H9 (cell line): ENCODE results near the gene USF3. TPM values are rescaled to one million over a fixed set of nuclear protein-coding genes. Genes with fewer than 3 reads are reported as not detected.

Experiments used
- DNase-seq: peaks from one replicate; pipeline ENCODE4 v3.0.0-alpha.2; 2017
- H2AFZ ChIP-seq: one replicate; pipeline ENCODE4 v1.6.1; 2013; ENCODE audit warnings: mild to moderate bottlenecking, low read length, control low read depth, moderate library complexity
- H2AK5ac ChIP-seq: 2 replicates; pipeline ENCODE4 v1.6.1; 2013; ENCODE audit warnings: low read length, control low read depth, mixed read lengths; ENCODE audit not compliant: insufficient read length
- H2BK120ac ChIP-seq: one replicate; pipeline ENCODE4 v1.6.1; 2013; ENCODE audit warnings: low read depth, mild to moderate bottlenecking, low read length, control low read depth, inconsistent platforms; ENCODE audit not compliant: poor library complexity, severe bottlenecking
- H2BK12ac ChIP-seq: 2 replicates; pipeline ENCODE4 v1.6.1; 2013; ENCODE audit warnings: low read length, control low read depth, mixed read lengths, low read depth; ENCODE audit not compliant: insufficient read length
- H2BK15ac ChIP-seq: 2 replicates; pipeline ENCODE4 v1.6.1; 2013; ENCODE audit warnings: low read depth, low read length, control low read depth
- H2BK20ac ChIP-seq: one replicate; pipeline ENCODE4 v1.6.1; 2013; ENCODE audit warnings: low read depth, mild to moderate bottlenecking, low read length, control low read depth, inconsistent platforms; ENCODE audit not compliant: poor library complexity, severe bottlenecking
- H2BK5ac ChIP-seq: 2 replicates; pipeline ENCODE4 v1.6.1; 2013; ENCODE audit warnings: low read length, control low read depth, mixed read lengths; ENCODE audit not compliant: insufficient read length
- H3K14ac ChIP-seq: 2 replicates; pipeline ENCODE4 v1.6.1; 2013; ENCODE audit warnings: low read length, control low read depth; ENCODE audit not compliant: insufficient read depth
- H3K18ac ChIP-seq: 2 replicates; pipeline ENCODE4 v1.6.1; 2013; ENCODE audit warnings: low read depth, mild to moderate bottlenecking, mixed read lengths, low read length, control low read depth; ENCODE audit not compliant: insufficient read length
- H3K23ac ChIP-seq: 2 replicates; pipeline ENCODE4 v1.6.1; 2013; ENCODE audit warnings: low read length, control low read depth, mixed read lengths, low read depth; ENCODE audit not compliant: insufficient read length
- H3K23me2 ChIP-seq: 2 replicates; pipeline ENCODE4 v1.6.1; 2013; ENCODE audit warnings: low read depth, mild to moderate bottlenecking, mixed read lengths, low read length, control low read depth; ENCODE audit not compliant: insufficient read length, poor library complexity, severe bottlenecking
- H3K27ac ChIP-seq: 2 replicates; pipeline ENCODE4 v1.5.1; 2013; ENCODE audit warnings: low read length, control low read depth, mixed read lengths, low read depth; ENCODE audit not compliant: insufficient read length
- H3K27me3 ChIP-seq: 2 replicates; pipeline ENCODE4 v1.6.1; 2013; ENCODE audit warnings: low read length, control low read depth, inconsistent platforms; ENCODE audit not compliant: insufficient read depth
- H3K4ac ChIP-seq: 2 replicates; pipeline ENCODE4 v1.6.1; 2013; ENCODE audit warnings: low read depth, mild to moderate bottlenecking, control low read depth, inconsistent platforms, low read length, moderate library complexity
- H3K4me1 ChIP-seq: 2 replicates; pipeline ENCODE4 v1.6.1; 2013; ENCODE audit warnings: low read length, control low read depth, inconsistent platforms; ENCODE audit not compliant: insufficient read depth
- H3K4me2 ChIP-seq: 2 replicates; pipeline ENCODE4 v1.6.1; 2013; ENCODE audit warnings: low read length, control low read depth, mixed read lengths; ENCODE audit not compliant: insufficient read length, insufficient read depth
- H3K56ac ChIP-seq: 2 replicates; pipeline ENCODE4 v1.6.1; 2013; ENCODE audit warnings: low read depth, mild to moderate bottlenecking, mixed read lengths, low read length, control low read depth; ENCODE audit not compliant: insufficient read length
- H3K79me1 ChIP-seq: 2 replicates; pipeline ENCODE4 v1.6.1; 2013; ENCODE audit warnings: low read depth, mild to moderate bottlenecking, moderate library complexity, low read length, control low read depth, inconsistent platforms; ENCODE audit not compliant: insufficient read depth, poor library complexity, severe bottlenecking
- H3K79me2 ChIP-seq: 2 replicates; pipeline ENCODE4 v1.6.1; 2013; ENCODE audit warnings: low read length, control low read depth, inconsistent platforms; ENCODE audit not compliant: insufficient read depth
- H3K9ac ChIP-seq: 2 replicates; pipeline ENCODE4 v1.6.1; 2013; ENCODE audit warnings: low read length, control low read depth, mixed read lengths; ENCODE audit not compliant: insufficient read length; ENCODE audit errors: extremely low read depth
- H3K9me3 ChIP-seq: one replicate; pipeline ENCODE4 v1.6.1; 2013; ENCODE audit warnings: low read depth, low read length, inconsistent platforms; ENCODE audit not compliant: control insufficient read depth
- H3T11ph ChIP-seq: one replicate; pipeline ENCODE4 v1.6.1; 2013; ENCODE audit warnings: mild to moderate bottlenecking, low read length, control low read depth, inconsistent platforms
- H4K20me1 ChIP-seq: one replicate; pipeline ENCODE4 v1.6.1; 2013; ENCODE audit not compliant: control insufficient read depth, insufficient read length, insufficient read depth
- H4K5ac ChIP-seq: 2 replicates; pipeline ENCODE4 v1.6.1; 2013; ENCODE audit warnings: low read depth, mild to moderate bottlenecking, mixed read lengths, low read length, control low read depth; ENCODE audit not compliant: insufficient read length
- H4K8ac ChIP-seq: replicated peaks from 2 replicates; pipeline ENCODE4 v1.6.1; 2013; ENCODE audit warnings: low read length, control low read depth, mixed read lengths, low read depth; ENCODE audit not compliant: insufficient read length
- H4K91ac ChIP-seq: 2 replicates; pipeline ENCODE4 v1.6.1; 2013; ENCODE audit warnings: low read depth, mild to moderate bottlenecking, moderate library complexity, mixed read lengths, low read length, control low read depth; ENCODE audit not compliant: insufficient read length
- H3K27ac Mint-ChIP-seq, 3 experiments: 2 replicates in 2 of 3; 3 replicates in 1 of 3; pipeline ENCODE4 v1.8.0; 2020 to 2021; ENCODE audit warnings: mixed read lengths in 3 of 3, mild to moderate bottlenecking in 1 of 3, moderate library complexity in 1 of 3
- H3K27me3 Mint-ChIP-seq: 2 replicates; pipeline ENCODE4 v1.8.0; 2021; ENCODE audit warnings: low read depth, mild to moderate bottlenecking, moderate library complexity, mixed read lengths
- H3K36me3 Mint-ChIP-seq, 3 experiments: 2 replicates in 2 of 3; 3 replicates in 1 of 3; pipeline ENCODE4 v1.8.0; 2020 to 2021; ENCODE audit warnings: low read depth in 3 of 3, mixed read lengths in 3 of 3; ENCODE audit not compliant: insufficient read depth in 1 of 3
- H3K4me1 Mint-ChIP-seq, 2 experiments: 2 replicates each; pipeline ENCODE4 v1.8.0; 2020; ENCODE audit warnings: mixed read lengths in 2 of 2
- H3K4me3 Mint-ChIP-seq, 2 experiments: 2 replicates in 1 of 2; 3 replicates in 1 of 2; pipeline ENCODE4 v1.8.0; 2020 to 2021; ENCODE audit warnings: mild to moderate bottlenecking in 2 of 2, mixed read lengths in 2 of 2, moderate library complexity in 1 of 2
- H3K9me3 Mint-ChIP-seq, 2 experiments: 2 replicates in 1 of 2; 3 replicates in 1 of 2; pipeline ENCODE4 v1.8.0; 2020; ENCODE audit warnings: mild to moderate bottlenecking in 2 of 2, mixed read lengths in 2 of 2, moderate library complexity in 1 of 2
- CTCF ChIP-seq: fragments of 200-600 bp; sonication (generic); conservative IDR thresholded peaks from 3 replicates; pipeline ENCODE4 v1.8.0; 2021; ENCODE audit warnings: antibody characterized with exemption, mild to moderate bottlenecking
- WGBS: extraction: QIAGEN DNeasy Blood & Tissue Kit; methylation state at CpG from one replicate; pipeline ENCODE4 v1.1.7; 2013; ENCODE audit warnings: missing lambda C conversion rate, low lambda C conversion rate, mixed read lengths; ENCODE audit not compliant: insufficient read length; ENCODE audit errors: extremely low coverage; 5-methylcytosine and 5-hydroxymethylcytosine counted together
- total RNA-seq: library from RNA; stranded (reverse); gene quantifications from 2 replicates; pipeline ENCODE4 v1.2.1, GENCODE V29; 2021

The USF3 gene
- total RNA-seq, 1 experiment from 2014 or later: 13.8 TPM

GRCh38 chr3:113663761-113664160, 32.7 kb downstream of the USF3 start:
- H4K20me1 ChIP-seq: no peaks in the 10 kb centered on the region
- no peak overlapping the region for H2BK12ac ChIP-seq
- Mint-ChIP-seq H3K4me1 (peaks cover 14 to 18% of the 10 kb centered on the region in 2 experiments), H3K27ac (no peak overlapping the region), H3K9me3 (no peaks in the 10 kb centered on the region), H3K4me3 (no peak overlapping the region), H3K36me3 (peaks cover 8 to 17% (median 16%) of the 10 kb centered on the region in 3 experiments; a peak in 6 of 7 replicates), H3K27me3 (no peaks in the 10 kb centered on the region)
- H3K14ac ChIP-seq: no peak overlapping the region
- H2BK20ac ChIP-seq: no peak overlapping the region
- WGBS: no CpG with 5 or more reads among the region's 1 CpG
- H2AFZ ChIP-seq: no peak overlapping the region
- no peaks in the 10 kb centered on the region for H3K27me3 ChIP-seq
- H2BK5ac ChIP-seq: no peak overlapping the region
- TF ChIP-seq CTCF: no peak
- H3K4me1 ChIP-seq: no peaks in the 10 kb centered on the region
- no peak overlapping the region for H4K91ac ChIP-seq
- no peak overlapping the region for H2BK120ac ChIP-seq
- no peaks in the 10 kb centered on the region for H3K23me2 ChIP-seq
- no peak overlapping the region for H3K9ac ChIP-seq
- no peak overlapping the region for H3K56ac ChIP-seq
- no peaks in the 10 kb centered on the region for H3K9me3 ChIP-seq
- no peak overlapping the region for H3K4me2 ChIP-seq
- H3K79me1 ChIP-seq: no peaks in the 10 kb centered on the region
- no peak overlapping the region for H3K23ac ChIP-seq
- no peak overlapping the region for H4K5ac ChIP-seq
- H2AK5ac ChIP-seq: no peak overlapping the region
- H2BK15ac ChIP-seq: no peak overlapping the region
- H3K79me2 ChIP-seq: no peaks in the 10 kb centered on the region
- no peak overlapping the region for H4K8ac ChIP-seq
- no peak overlapping the region for H3K27ac ChIP-seq
- DNase-seq: no peak
- H3T11ph ChIP-seq: no peak overlapping the region
- H3K18ac ChIP-seq: no peak overlapping the region
- no peak overlapping the region for H3K4ac ChIP-seq
